Measurements from ENCODE around the gene COLEC12. TPM values are rescaled to one million over a fixed set of nuclear protein-coding genes. Genes with fewer than 3 reads are reported as not detected.
"Not testable (repeated sequence)": the region's sequence is repeated elsewhere in the genome, so short reads cannot be mapped to it uniquely, and the experiment has no call there.

Gene COLEC12
- total and polyA plus RNA-seq, 8 donors = 0.35 to 5.5 (median 1.3) TPM

DNA sequence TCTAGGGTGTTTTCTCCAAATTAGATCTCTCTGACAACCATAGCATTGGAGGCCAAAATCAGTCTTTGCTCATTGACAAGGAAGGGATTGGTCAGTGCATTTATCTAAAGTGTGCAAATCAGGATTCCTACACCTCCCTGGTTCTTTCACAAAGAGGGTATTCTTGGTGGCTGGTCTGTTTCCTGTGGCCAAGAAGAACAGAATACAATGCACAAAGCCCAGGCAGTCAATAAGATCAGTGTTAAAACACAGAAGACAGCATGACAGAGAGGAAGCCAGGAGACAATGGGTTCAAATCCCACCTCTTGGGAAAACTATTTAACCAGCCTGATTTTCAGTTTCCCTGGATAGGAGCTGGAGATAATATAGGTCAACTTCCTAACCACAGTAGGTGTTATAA is 186.6 kb downstream of the COLEC12 start:
- FAIRE-seq (no peak), DNase-seq (no peak)

DNA sequence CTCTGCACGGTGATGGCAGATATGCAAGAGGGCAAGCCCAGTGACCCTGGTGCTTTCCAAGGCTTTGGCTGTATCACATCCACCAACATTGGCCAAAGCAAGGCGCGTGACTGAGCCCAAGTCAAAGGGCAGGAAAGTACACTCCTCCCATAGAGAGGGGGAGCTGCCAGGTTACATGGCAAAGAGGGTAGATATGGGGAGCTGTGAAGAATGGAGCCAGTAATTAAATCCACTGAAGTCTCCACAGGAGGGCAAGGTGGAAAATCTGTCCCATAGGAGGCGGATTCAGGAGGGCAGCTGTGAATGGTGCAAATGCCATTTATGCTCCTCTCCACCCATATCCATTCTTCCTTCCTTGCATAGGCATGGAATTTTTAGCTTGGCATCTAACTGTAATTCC is 188.1 kb downstream of the COLEC12 start:
- H3K27me3 ChIP-seq = no peaks in the 10 kb centered on the region
- TF ChIP-seq, protein P1, sequence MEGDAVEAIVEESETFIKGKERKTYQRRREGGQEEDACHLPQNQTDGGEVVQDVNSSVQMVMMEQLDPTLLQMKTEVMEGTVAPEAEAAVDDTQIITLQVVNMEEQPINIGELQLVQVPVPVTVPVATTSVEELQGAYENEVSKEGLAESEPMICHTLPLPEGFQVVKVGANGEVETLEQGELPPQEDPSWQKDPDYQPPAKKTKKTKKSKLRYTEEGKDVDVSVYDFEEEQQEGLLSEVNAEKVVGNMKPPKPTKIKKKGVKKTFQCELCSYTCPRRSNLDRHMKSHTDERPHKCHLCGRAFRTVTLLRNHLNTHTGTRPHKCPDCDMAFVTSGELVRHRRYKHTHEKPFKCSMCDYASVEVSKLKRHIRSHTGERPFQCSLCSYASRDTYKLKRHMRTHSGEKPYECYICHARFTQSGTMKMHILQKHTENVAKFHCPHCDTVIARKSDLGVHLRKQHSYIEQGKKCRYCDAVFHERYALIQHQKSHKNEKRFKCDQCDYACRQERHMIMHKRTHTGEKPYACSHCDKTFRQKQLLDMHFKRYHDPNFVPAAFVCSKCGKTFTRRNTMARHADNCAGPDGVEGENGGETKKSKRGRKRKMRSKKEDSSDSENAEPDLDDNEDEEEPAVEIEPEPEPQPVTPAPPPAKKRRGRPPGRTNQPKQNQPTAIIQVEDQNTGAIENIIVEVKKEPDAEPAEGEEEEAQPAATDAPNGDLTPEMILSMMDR (IDR thresholded peaks at IDR 0.05) = no peak
- intact Hi-C loops (cut with DNase I) = no loop called here
- H3K4me1 ChIP-seq = no peaks in the 10 kb centered on the region
- ATAC-seq = no peak
- no peak overlapping the region for H3K4me3 ChIP-seq
- H3K27ac ChIP-seq = no peak overlapping the region
- 64 to 68% methylated on average over 4 of the region's 4 CpGs for WGBS, 2 donors
- no peak for FAIRE-seq
- H3K9me3 ChIP-seq = no peaks in the 10 kb centered on the region
- no peak for DNase-seq
- no peaks in the 10 kb centered on the region for H3K36me3 ChIP-seq

More for the DNA sequence above, 186.6 kb downstream of the COLEC12 start:
- TF ChIP-seq, protein P1 (IDR thresholded peaks at IDR 0.05) = no peak
- H3K27ac ChIP-seq = no peak overlapping the region
- H3K4me3 ChIP-seq = no peak overlapping the region
- no peaks in the 10 kb centered on the region for H3K9me3 ChIP-seq
- no peaks in the 10 kb centered on the region for H3K27me3 ChIP-seq
- H3K36me3 ChIP-seq = no peaks in the 10 kb centered on the region
- intact Hi-C loops (cut with DNase I) = no loop called here
- no peaks in the 10 kb centered on the region for H3K4me1 ChIP-seq
- no peak for ATAC-seq

DNA sequence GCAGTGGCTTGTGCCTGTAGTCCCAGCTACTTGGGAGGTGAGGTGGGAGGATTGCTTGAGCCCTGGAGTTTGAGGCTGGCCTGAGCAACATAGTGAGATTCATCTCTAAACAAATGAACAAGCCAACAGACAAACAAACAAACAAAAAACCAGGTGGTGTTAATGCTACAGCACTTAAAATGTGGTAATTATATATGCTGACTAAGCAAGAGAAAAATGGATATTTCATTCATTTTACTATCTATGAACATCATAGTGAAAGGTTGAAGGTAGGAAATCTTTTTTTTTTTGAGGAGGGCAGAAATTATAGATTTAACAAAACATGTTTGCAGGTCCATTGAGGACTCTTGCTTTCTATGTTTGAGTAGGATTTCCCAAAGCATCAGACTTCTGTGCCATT is 190.5 kb downstream of the COLEC12 start:
- intact Hi-C loops (cut with DNase I) = no loop called here
- no peak overlapping the region for H3K27ac ChIP-seq
- no peaks in the 10 kb centered on the region for H3K36me3 ChIP-seq
- no peaks in the 10 kb centered on the region for H3K4me1 ChIP-seq
- no peak overlapping the region for H3K4me3 ChIP-seq
- TF ChIP-seq, protein P1 (IDR thresholded peaks at IDR 0.05) = no peak
- ATAC-seq (no peak), FAIRE-seq (no peak), DNase-seq (no peak)
- H3K9me3 ChIP-seq = no peaks in the 10 kb centered on the region
- no peaks in the 10 kb centered on the region for H3K27me3 ChIP-seq

DNA sequence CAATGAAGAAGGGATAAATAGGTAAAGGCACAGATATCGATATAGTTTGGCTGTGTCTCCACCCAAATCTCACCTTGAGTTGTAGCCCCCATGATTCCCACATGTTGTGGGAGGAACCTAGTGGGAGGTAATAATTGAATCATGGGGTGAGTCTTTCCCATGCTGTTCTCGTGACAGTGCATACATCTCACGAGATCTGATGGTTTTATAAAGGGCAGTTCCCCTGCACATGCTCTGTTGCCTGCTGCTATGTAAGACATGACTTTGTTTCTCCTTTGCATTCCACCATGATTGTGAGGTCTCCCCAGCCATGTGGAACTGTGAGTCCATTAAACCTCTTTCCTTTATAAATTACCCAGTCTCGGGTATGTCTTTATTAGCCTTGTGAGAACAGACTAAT is 192.4 kb downstream of the COLEC12 start:
- not testable (repeated sequence) for FAIRE-seq, ATAC-seq, H3K9me3 ChIP-seq

GRCh38 chr18:306608-307255 is 193.8 kb downstream of the COLEC12 start:
- Histone ChIP-seq H3K4me1 (no peaks in the 10 kb centered on the region), H3K36me3 (no peaks in the 10 kb centered on the region), H3K27me3 (no peaks in the 10 kb centered on the region), H3K4me3 (no peak overlapping the region), H3K9me3 (no peaks in the 10 kb centered on the region), H3K27ac (no peak overlapping the region)
- intact Hi-C loops (cut with DNase I) = no loop called here
- ATAC-seq (peak in 1 of 4 donors; percentile 12), FAIRE-seq (no peak), DNase-seq (no peak)
- 76 to 84% methylated on average over 7 of the region's 7 CpGs for WGBS, 2 donors
- TF ChIP-seq, protein P1 (IDR thresholded peaks at IDR 0.05) = no peak

More for the DNA sequence above, 192.4 kb downstream of the COLEC12 start:
- 89 to 93% methylated on average over 4 of the region's 4 CpGs for WGBS, 2 donors
- H3K4me3 ChIP-seq; H3K4me1 ChIP-seq; H3K27ac ChIP-seq; DNase-seq; intact Hi-C loops (cut with DNase I); H3K36me3 ChIP-seq; H3K27me3 ChIP-seq: not testable (repeated sequence)
